Naive thymus-derived CD8-positive, alpha-beta T cell (primary cell): Measurements from ENCODE around the gene TGM6. TPM values are rescaled to one million over a fixed set of nuclear protein-coding genes. Genes with fewer than 3 reads are reported as not detected.

ENCODE experiments used
- polyA plus RNA-seq, 3 donors: library from polyadenylated mRNA; unstranded; fragments of 300-500 nt; fragmentation: Illumina TruSeq; gene quantifications; one replicate each; pipeline ENCODE4 v1.2.3, GENCODE V29; 2021
- total RNA-seq, 8 experiments: library from RNA in 2 of 8; stranded (reverse) in 2 of 8; gene quantifications; one replicate each; pipeline ENCODE4 v1.2.3 and lab custom pipeline; 2021 to 2026

The TGM6 gene
- total and polyA plus RNA-seq, 5 experiments from 2014 or later = not detected

Other genes with a start within 250 kb of the TGM6 start
- not detected for gene TGM3, start 84.9 kb upstream of the TGM6 start, total RNA-seq
- not detected for gene TGM3, start 84.9 kb upstream of the TGM6 start, polyA plus RNA-seq
- 10 to 100 TPM; 99.0 to 99.1 TPM for gene SNRPB, start 89.9 kb downstream of the TGM6 start, total RNA-seq
- 100 to 1,000 TPM; 218 to 245 (median 240) TPM for gene SNRPB, start 89.9 kb downstream of the TGM6 start, polyA plus RNA-seq
- gene ZNF343, start 128.0 kb downstream of the TGM6 start, total RNA-seq = 10 to 100 TPM; 13.3 to 14.2 TPM
- 1 to 10 TPM; 1.7 to 5.0 (median 3.2) TPM for gene ZNF343, start 128.0 kb downstream of the TGM6 start, polyA plus RNA-seq
- not detected for gene TMC2, start 155.7 kb downstream of the TGM6 start, total RNA-seq
- not detected for gene TMC2, start 155.7 kb downstream of the TGM6 start, polyA plus RNA-seq